Esophagus (tissue), 2 donors: ENCODE data around the gene KCNMA1. TPM values are rescaled to one million over a fixed set of nuclear protein-coding genes. Genes with fewer than 3 reads are reported as not detected.

Source experiments
- H3K27ac ChIP-seq, 2 donors: one replicate each; pipeline ENCODE4 v1.5.1; 2013; ENCODE audit warnings: low read depth in 2 of 2, mild to moderate bottlenecking in 2 of 2, inconsistent platforms in 1 of 2, low read length in 1 of 2, moderate library complexity in 1 of 2
- H3K27me3 ChIP-seq, 2 donors: one replicate each; pipeline ENCODE4 v1.6.1; 2013; ENCODE audit warnings: low read length in 2 of 2, control low read depth in 1 of 2, mild to moderate bottlenecking in 1 of 2; ENCODE audit not compliant: insufficient read depth in 2 of 2, control insufficient read depth in 1 of 2
- H3K36me3 ChIP-seq, 2 donors: one replicate each; pipeline ENCODE4 v1.6.1; 2013; ENCODE audit warnings: low read length in 1 of 2; ENCODE audit not compliant: control insufficient read depth in 2 of 2, insufficient read depth in 2 of 2
- H3K4me1 ChIP-seq, 2 donors: one replicate each; pipeline ENCODE4 v1.6.1; 2013; ENCODE audit warnings: low read length in 1 of 2; ENCODE audit not compliant: control insufficient read depth in 2 of 2, insufficient read depth in 2 of 2
- H3K4me3 ChIP-seq, 2 donors: one replicate each; pipeline ENCODE4 v1.5.1; 2013; ENCODE audit warnings: low read length in 2 of 2, mild to moderate bottlenecking in 2 of 2, low read depth in 1 of 2, moderate library complexity in 1 of 2
- H3K9me3 ChIP-seq, 2 donors: one replicate each; pipeline ENCODE4 v1.6.1; 2013; ENCODE audit warnings: mild to moderate bottlenecking in 2 of 2, low read depth in 1 of 2, low read length in 1 of 2, moderate library complexity in 1 of 2; ENCODE audit not compliant: control insufficient read depth in 2 of 2, insufficient read depth in 1 of 2
- WGBS, 2 donors: extraction: QIAGEN DNeasy Blood & Tissue Kit; methylation state at CpG; one replicate each; pipeline ENCODE4 v1.1.7; 2013; 5-methylcytosine and 5-hydroxymethylcytosine counted together
- polyA plus RNA-seq, 2 donors: library from polyadenylated mRNA; stranded (reverse); fragments of 200-250 nt; gene quantifications; one replicate each; pipeline ENCODE4 v1.2.3, GENCODE V29; 2013
- donor health status: healthy with polysubstance abuse.
- donor health status: Bipolar disorder and iron deficiency.

The KCNMA1 gene
- polyA plus RNA-seq, 2 donors = 8.4 to 11.2 TPM

DNA sequence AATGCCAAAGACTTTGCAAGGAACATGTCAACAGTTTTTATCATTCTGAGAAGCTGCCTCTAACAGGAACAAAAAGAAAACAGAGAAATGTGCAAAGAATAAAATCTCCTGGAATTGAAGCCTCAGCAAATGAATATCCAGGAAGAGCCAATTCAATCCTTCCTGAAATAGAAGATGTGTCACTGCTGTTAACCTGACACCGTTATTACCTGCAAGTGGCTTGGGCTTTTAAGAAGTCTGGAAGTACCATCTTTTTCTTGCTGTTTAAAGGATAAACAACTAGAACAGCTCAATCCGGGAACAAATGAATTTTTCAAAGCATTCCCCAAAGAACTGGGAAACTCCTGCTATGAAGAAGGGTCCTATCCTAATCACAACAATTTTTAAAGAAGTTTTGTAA, 434.8 kb downstream of the KCNMA1 start:
- no peaks in the 10 kb centered on the region for H3K27me3 ChIP-seq
- H3K4me3 ChIP-seq = no peak overlapping the region
- no peaks in the 10 kb centered on the region for H3K36me3 ChIP-seq
- H3K4me1 ChIP-seq = no peaks in the 10 kb centered on the region
- H3K27ac ChIP-seq = no peak overlapping the region
- 78 to 79% methylated on average over 2 of the region's 2 CpGs for WGBS, 2 donors
- peaks cover 0 to 2% of the 10 kb centered on the region in 2 donors for H3K9me3 ChIP-seq

DNA sequence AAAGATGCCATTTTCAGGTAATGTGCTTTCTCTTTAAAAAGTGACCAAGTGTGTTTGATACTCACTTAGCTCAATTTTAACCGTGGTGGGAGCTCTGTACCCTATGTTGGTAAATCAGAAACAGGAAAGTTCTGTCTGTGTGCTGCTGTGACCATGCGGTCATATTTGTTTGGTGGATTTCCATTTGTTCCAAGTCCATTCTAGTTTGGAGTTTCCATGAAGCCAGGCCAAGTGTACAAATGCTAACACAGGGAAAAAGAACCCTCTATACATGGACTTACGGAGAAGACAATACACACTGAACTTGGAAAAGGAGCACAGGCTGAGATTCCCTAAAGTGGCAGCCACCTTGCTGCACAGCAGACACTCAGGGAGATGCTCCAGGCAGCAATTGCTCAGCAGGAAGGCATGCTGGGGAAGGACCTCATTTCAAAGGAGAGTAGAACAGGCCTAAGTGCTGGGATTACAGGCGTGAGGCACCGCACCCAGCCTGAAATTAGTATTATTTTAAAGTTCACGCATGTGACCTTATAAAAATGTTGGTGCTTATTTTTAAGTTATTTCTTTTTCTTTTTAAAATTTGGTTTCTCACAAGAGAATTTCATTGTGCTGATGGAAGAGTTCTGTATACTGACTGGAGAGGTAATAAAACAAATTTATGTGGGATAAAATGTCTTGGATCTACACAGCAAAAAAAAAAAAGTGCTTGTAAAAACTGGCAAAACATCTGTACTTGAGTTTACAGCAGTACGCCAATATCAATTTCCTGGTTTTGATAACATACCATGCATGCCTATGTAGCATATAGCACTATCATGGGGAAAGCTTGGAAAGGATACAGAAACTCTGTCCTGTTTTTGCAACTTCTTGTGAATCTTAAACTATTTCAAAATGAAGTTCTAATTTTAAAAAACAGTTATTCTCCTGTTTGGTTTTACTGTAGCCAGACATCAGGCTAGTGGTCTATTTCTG, 436.2 kb downstream of the KCNMA1 start:
- Histone ChIP-seq H3K27ac (no peak overlapping the region), H3K36me3 (no peaks in the 10 kb centered on the region)
- 75 to 76% methylated on average over 7 of the region's 7 CpGs for WGBS, 2 donors

DNA sequence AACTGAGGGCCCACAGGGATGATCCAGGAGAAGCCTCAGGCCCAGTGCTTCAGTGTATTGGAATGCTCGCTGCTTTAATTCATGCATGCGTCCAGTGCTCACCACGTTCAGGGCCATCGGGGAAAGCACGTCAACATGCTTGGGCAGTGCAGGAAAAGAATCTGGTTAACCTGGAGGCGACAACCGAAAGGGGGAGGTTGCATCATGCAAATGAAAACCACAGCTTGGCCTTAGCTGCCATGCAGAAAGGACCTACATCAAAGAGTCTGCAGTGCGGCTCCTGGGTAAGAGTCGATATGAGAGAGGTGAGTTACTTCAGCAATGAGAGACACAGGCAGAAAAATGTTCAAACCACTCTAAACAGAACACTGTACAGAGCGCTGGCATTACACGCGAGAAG, 440.1 kb downstream of the KCNMA1 start:
- WGBS, 2 donors = 88 to 92% methylated on average over 12 of the region's 12 CpGs

More for the DNA sequence above, 436.2 kb downstream of the KCNMA1 start:
- H3K4me3 ChIP-seq = no peak overlapping the region
- peaks cover 2 to 3% of the 10 kb centered on the region in 2 donors for H3K9me3 ChIP-seq
- H3K4me1 ChIP-seq = no peaks in the 10 kb centered on the region
- H3K27me3 ChIP-seq = no peaks in the 10 kb centered on the region

DNA sequence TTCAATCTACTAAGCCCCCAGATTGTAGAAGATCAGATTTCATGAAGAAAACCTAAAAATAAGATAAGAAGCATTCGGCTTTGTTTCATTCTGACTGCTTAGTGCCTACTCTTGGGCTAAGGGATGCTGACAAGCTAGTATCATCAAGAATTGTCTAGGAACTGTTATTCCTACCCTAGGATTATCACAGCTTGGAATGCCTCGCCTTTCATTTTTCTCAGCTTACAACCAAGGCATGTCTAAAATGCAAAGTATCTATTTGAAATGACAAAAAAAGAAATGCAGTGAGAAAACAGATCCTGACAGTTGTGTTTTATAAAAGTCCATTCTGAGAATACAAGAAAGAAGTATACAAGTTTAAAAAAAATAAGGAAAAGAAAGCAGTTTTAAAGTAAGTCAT, 441.0 kb downstream of the KCNMA1 start:
- H3K27me3 ChIP-seq = no peaks in the 10 kb centered on the region
- peaks cover 0 to 3% of the 10 kb centered on the region in 2 donors for H3K9me3 ChIP-seq
- no peak overlapping the region for H3K4me3 ChIP-seq
- H3K27ac ChIP-seq = no peak overlapping the region
- H3K36me3 ChIP-seq = no peaks in the 10 kb centered on the region
- 72 to 79% methylated on average over 2 of the region's 2 CpGs for WGBS, 2 donors
- no peaks in the 10 kb centered on the region for H3K4me1 ChIP-seq

More for the DNA sequence above, 440.1 kb downstream of the KCNMA1 start:
- H3K27me3 ChIP-seq = no peaks in the 10 kb centered on the region
- H3K27ac ChIP-seq = no peak overlapping the region
- no peaks in the 10 kb centered on the region for H3K36me3 ChIP-seq
- H3K9me3 ChIP-seq = peaks cover 0 to 3% of the 10 kb centered on the region in 2 donors
- H3K4me3 ChIP-seq = no peak overlapping the region
- H3K4me1 ChIP-seq = no peaks in the 10 kb centered on the region

GRCh38 chr10:77195101-77195500, 442.5 kb downstream of the KCNMA1 start:
- no peak overlapping the region for H3K27ac ChIP-seq
- H3K36me3 ChIP-seq = no peaks in the 10 kb centered on the region
- WGBS, 2 donors = 62 to 63% methylated on average over 2 of the region's 2 CpGs

GRCh38 chr10:77193001-77193400, 444.6 kb downstream of the KCNMA1 start:
- Histone ChIP-seq H3K27me3 (no peaks in the 10 kb centered on the region), H3K27ac (no peak overlapping the region), H3K9me3 (peaks cover 0 to 3% of the 10 kb centered on the region in 2 donors), H3K36me3 (no peaks in the 10 kb centered on the region), H3K4me1 (no peaks in the 10 kb centered on the region), H3K4me3 (no peak overlapping the region)
- 72 to 86% methylated on average over 2 of the region's 2 CpGs for WGBS, 2 donors

More at GRCh38 chr10:77195101-77195500, 442.5 kb downstream of the KCNMA1 start:
- peaks cover 0 to 3% of the 10 kb centered on the region in 2 donors for H3K9me3 ChIP-seq
- H3K4me1 ChIP-seq = no peaks in the 10 kb centered on the region
- H3K4me3 ChIP-seq = no peak overlapping the region
- H3K27me3 ChIP-seq = no peaks in the 10 kb centered on the region

- H3K27me3 ChIP-seq = no peaks in the 10 kb centered on the region
- peaks cover 0 to 1% of the 10 kb centered on the region in 2 donors for H3K9me3 ChIP-seq
- 62 to 65% methylated on average over 3 of the region's 3 CpGs for WGBS, 2 donors
- H3K4me1 ChIP-seq = no peaks in the 10 kb centered on the region
- no peaks in the 10 kb centered on the region for H3K36me3 ChIP-seq
- no peak overlapping the region for H3K4me3 ChIP-seq
- no peak overlapping the region for H3K27ac ChIP-seq
These were observed 445.2 kb downstream of the KCNMA1 start for GRCh38 chr10:77192402-77192801.

- Histone ChIP-seq H3K4me3 (no peak overlapping the region), H3K27me3 (no peaks in the 10 kb centered on the region), H3K9me3 (no peaks in the 10 kb centered on the region), H3K27ac (no peak overlapping the region), H3K4me1 (no peaks in the 10 kb centered on the region), H3K36me3 (no peaks in the 10 kb centered on the region)
- WGBS, 2 donors = 64% methylated on average over 5 of the region's 5 CpGs
These were observed 446.1 kb downstream of the KCNMA1 start for GRCh38 chr10:77191324-77192049.

DNA sequence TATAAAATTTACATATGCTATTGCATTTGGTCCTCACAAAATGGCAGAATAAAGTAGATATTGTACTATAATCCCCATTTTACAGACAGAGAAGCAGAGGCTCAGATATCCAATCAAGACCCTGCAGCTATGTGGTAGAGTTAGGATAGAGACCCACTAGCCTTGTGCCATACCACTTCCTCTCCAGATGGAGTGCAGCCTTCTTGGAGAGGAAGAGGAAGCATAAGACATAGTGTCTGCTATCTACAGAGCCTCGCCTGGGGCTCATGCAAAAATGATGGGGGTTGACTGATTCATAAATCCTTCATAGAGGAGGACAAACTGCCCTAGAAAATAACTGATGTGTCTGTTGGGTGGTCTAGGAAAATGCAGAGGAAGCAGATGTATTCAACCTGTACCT, 447.3 kb downstream of the KCNMA1 start:
- no peak overlapping the region for H3K4me3 ChIP-seq
- 70 to 81% methylated on average over 1 of the region's 1 CpG for WGBS, 2 donors

More for the DNA sequence above, 447.3 kb downstream of the KCNMA1 start:
- no peaks in the 10 kb centered on the region for H3K9me3 ChIP-seq
- H3K4me1 ChIP-seq = no peaks in the 10 kb centered on the region
- H3K36me3 ChIP-seq = no peaks in the 10 kb centered on the region
- H3K27me3 ChIP-seq = no peaks in the 10 kb centered on the region
- H3K27ac ChIP-seq = no peak overlapping the region
